VCaP (cell line): ENCODE data around the gene ATP2B3.
A peak's percentile ranks its signal among the peaks of the same experiment; 100 is the strongest.

Experiments used
- H3K27ac ChIP-seq: fragments of 450-650 bp; 2 replicates; pipeline ENCODE4 v1.5.1; 2017
- TF ChIP-seq, protein P1 (sequence below): fragments of 450-650 bp; conservative IDR thresholded peaks from 2 replicates; pipeline ENCODE4 v1.5.1; 2017; ENCODE audit warnings: mild to moderate bottlenecking, moderate library complexity

Gene ATP2B3

DNA sequence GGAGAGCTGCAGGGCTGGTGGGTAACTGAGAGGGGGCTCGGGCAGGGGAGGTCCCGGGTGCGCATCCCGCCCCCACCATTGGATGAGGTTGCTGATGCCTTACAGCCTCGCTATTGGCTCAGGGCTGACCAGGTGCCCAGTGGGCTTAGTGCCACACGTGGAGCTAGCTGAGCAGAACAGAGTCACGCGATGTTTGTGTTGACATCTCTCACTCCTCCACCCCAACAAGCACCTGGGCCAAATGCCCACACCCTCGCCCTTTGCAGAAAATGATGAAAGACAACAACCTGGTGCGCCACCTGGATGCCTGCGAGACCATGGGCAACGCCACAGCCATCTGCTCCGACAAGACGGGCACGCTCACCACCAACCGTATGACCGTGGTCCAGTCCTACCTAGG lies 31.8 kb downstream of the ATP2B3 start:
- TF ChIP-seq, protein P1, sequence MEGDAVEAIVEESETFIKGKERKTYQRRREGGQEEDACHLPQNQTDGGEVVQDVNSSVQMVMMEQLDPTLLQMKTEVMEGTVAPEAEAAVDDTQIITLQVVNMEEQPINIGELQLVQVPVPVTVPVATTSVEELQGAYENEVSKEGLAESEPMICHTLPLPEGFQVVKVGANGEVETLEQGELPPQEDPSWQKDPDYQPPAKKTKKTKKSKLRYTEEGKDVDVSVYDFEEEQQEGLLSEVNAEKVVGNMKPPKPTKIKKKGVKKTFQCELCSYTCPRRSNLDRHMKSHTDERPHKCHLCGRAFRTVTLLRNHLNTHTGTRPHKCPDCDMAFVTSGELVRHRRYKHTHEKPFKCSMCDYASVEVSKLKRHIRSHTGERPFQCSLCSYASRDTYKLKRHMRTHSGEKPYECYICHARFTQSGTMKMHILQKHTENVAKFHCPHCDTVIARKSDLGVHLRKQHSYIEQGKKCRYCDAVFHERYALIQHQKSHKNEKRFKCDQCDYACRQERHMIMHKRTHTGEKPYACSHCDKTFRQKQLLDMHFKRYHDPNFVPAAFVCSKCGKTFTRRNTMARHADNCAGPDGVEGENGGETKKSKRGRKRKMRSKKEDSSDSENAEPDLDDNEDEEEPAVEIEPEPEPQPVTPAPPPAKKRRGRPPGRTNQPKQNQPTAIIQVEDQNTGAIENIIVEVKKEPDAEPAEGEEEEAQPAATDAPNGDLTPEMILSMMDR, result no peak
- no peak overlapping the region for H3K27ac ChIP-seq

DNA sequence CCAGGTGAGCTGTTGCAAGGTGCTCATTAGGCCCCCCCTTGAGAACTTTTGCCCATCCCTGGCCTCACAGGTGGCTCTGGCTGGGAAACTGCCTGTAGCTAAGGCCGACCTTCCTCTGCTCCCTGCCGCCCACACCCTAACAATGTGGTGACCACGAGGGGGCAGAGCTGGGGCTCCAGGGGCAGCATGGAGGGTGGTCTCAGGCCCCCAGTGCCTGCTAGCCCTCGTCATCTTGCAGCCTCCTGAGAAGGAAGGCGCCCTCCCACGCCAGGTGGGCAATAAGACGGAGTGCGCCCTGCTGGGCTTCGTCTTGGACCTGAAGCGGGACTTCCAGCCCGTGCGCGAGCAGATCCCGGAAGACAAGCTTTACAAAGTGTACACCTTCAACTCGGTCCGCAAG lies 32.4 kb downstream of the ATP2B3 start:
- H3K27ac ChIP-seq, result no peak overlapping the region
- TF ChIP-seq, protein P1, result no peak

DNA sequence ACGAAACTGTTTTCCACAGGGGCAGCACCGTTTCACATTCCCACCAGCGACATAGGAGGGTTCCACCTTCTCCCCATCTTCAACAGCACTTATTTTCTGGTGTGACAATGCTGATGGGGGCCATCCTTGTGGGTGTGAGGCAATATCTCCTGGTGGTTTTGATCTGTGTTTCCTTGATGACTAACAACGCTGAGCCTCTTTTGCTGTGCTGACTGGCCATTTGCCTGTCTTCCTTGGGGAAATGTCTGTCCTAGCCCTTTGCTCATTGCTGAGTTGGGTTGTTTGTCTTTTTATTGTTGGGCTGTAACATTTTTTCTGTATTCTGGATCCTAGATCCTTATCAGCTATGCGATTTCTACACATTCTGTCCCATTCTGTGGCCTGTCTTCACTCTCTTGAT lies 33.7 kb downstream of the ATP2B3 start:
- TF ChIP-seq, protein P1, result no peak
- H3K27ac ChIP-seq, result no peak overlapping the region

DNA sequence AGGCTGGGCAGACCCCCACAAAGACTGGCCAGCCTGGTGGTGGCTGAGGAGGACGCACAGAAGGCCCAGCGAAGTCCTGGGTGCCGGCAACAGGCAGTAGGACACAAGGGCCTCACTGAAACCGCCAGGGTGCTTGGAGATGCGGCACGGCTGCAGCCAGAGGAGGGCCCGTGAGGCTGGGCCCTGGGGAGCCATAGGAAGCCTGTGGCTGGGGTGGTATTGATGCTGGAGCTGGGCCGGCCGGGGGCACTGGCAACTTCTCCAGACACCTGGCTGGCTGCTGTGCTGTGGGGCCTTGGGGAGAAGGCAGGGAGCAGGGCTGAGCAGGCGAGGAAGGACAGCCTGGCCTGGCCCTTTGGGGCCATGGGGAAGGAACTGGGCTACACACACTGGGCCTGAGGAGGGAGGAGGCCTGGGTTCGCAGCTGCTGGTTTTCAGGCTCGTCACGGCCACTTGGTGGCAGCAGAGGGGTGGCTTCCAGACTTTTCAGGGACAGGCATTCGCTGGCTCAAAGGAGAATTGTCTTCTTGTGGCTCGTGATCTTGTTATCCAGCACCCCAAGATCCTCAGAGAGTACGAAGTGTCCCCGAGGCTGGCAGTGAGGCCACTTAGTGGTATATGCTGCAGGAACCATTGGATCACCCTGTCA lies 37.2 kb downstream of the ATP2B3 start:
- H3K27ac ChIP-seq, result no peak overlapping the region
- TF ChIP-seq, protein P1, result peak; percentile 79

- TF ChIP-seq, protein P1, result no peak
- no peak overlapping the region for H3K27ac ChIP-seq
These were observed 39.3 kb downstream of the ATP2B3 start for GRCh38 chrX:153556767-153557166.

GRCh38 chrX:153557618-153558355 lies 40.3 kb downstream of the ATP2B3 start:
- no peak overlapping the region for H3K27ac ChIP-seq
- TF ChIP-seq, protein P1, result no peak

- no peak overlapping the region for H3K27ac ChIP-seq
- TF ChIP-seq, protein P1, result no peak
These were observed 42.6 kb downstream of the ATP2B3 start for GRCh38 chrX:153560000-153560399.
